HCT116 (cell line): ENCODE measurements around the gene MIPEP.

Experiments
- CTCF ChIP-seq, 3 experiments: fragments of 200-600 bp in 1 of 3; sonication (generic) in 1 of 3; IDR thresholded peaks in 2 of 3; conservative IDR thresholded peaks in 1 of 3; 2 replicates each; pipeline ENCODE4 v1.5.1; 2012 to 2017; ENCODE audit warnings: low read depth in 2 of 3, low read length in 2 of 3, antibody characterized with exemption in 1 of 3, borderline replicate concordance in 1 of 3, control low read depth in 1 of 3, mild to moderate bottlenecking in 1 of 3, mixed read lengths in 1 of 3, mixed run types in 1 of 3, moderate library complexity in 1 of 3; ENCODE audit not compliant: insufficient read depth in 1 of 3
- EGR1 ChIP-seq: IDR thresholded peaks from 2 replicates; pipeline ENCODE4 v1.6.1; 2012; ENCODE audit warnings: low read depth
- POLR2A ChIP-seq: IDR thresholded peaks from 2 replicates; pipeline ENCODE4 v1.7.0; 2011; ENCODE audit warnings: borderline replicate concordance; ENCODE audit not compliant: insufficient read depth, insufficient read length; ENCODE audit errors: extremely low read depth
- POLR2AphosphoS5 ChIP-seq: IDR thresholded peaks from 2 replicates; pipeline ENCODE4 v1.6.1; 2011; ENCODE audit warnings: mild to moderate bottlenecking, low read depth, low read length, moderate library complexity
- ZNF274 ChIP-seq: fragments of 200-500 bp; sonication (Bioruptor generic); IDR thresholded peaks from 2 replicates; pipeline ENCODE4 v1.6.1; 2014; ENCODE audit warnings: mild to moderate bottlenecking, low read depth, low read length, inconsistent platforms

GRCh38 chr13:23718996-23719395 lies 170.2 kb downstream of the MIPEP start:
- TF ChIP-seq POLR2A (no peak), CTCF (IDR thresholded peaks at IDR 0.05 in 2 of 3, conservative IDR thresholded peaks at IDR 0.05 in 1 of 3; ENCODE audit: borderline replicate concordance in 1 of 3, insufficient read depth in 1 of 3, low read depth in 2 of 3, low read length in 2 of 3) (no peak), EGR1 (no peak), ZNF274 (no peak), POLR2AphosphoS5 (no peak)
